VCaP (cell line): ENCODE measurements around the gene VSIG10L.

Source experiments
- H3K27ac ChIP-seq: fragments of 450-650 bp; 2 replicates; pipeline ENCODE4 v1.5.1; 2017
- TF ChIP-seq, protein P1 (sequence below): fragments of 450-650 bp; conservative IDR thresholded peaks from 2 replicates; pipeline ENCODE4 v1.5.1; 2017; ENCODE audit warnings: mild to moderate bottlenecking, moderate library complexity

The VSIG10L gene

DNA sequence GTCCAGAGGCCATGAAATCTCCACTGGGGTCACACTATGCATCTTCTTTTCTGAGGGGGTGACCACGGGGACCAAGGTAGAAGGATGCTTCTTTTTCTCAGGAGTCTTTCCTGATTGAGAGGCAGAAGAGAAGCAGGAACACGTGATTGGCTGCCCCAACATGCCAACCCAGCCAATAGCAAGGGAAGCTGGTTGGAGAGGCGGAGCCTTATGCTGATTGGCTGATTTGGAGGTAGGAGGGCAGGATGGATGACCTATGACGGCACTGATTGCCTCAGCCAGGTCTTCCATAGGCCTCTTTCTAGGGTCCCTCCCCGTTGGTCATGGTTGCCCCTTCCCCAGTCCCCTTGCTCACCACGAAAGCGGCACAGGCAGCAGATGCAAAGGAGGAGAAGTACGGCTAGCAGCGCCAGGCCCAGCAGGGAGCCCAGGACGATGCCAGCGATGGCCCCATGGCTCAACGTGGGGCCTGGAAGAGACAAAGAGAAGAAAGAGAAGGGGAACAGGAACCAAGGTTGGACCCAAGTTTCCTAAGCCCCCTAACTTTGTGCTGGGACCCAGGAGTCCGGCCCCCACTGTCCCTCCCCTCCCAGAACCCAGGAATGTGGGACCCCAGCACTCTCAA, 8.0 kb downstream of the VSIG10L start:
- H3K27ac ChIP-seq: no peak overlapping the region
- TF ChIP-seq, protein P1, sequence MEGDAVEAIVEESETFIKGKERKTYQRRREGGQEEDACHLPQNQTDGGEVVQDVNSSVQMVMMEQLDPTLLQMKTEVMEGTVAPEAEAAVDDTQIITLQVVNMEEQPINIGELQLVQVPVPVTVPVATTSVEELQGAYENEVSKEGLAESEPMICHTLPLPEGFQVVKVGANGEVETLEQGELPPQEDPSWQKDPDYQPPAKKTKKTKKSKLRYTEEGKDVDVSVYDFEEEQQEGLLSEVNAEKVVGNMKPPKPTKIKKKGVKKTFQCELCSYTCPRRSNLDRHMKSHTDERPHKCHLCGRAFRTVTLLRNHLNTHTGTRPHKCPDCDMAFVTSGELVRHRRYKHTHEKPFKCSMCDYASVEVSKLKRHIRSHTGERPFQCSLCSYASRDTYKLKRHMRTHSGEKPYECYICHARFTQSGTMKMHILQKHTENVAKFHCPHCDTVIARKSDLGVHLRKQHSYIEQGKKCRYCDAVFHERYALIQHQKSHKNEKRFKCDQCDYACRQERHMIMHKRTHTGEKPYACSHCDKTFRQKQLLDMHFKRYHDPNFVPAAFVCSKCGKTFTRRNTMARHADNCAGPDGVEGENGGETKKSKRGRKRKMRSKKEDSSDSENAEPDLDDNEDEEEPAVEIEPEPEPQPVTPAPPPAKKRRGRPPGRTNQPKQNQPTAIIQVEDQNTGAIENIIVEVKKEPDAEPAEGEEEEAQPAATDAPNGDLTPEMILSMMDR: no peak

- TF ChIP-seq, protein P1: no peak
- no peak overlapping the region for H3K27ac ChIP-seq
These were observed 10.2 kb downstream of the VSIG10L start for GRCh38 chr19:51331716-51332115.

- TF ChIP-seq, protein P1: no peak
- no peak overlapping the region for H3K27ac ChIP-seq
These were observed 10.7 kb downstream of the VSIG10L start for GRCh38 chr19:51331193-51331592.

- TF ChIP-seq, protein P1: no peak
- H3K27ac ChIP-seq: no peak overlapping the region
These were observed 11.6 kb downstream of the VSIG10L start for GRCh38 chr19:51330366-51330765.

GRCh38 chr19:51329411-51329810, 12.5 kb downstream of the VSIG10L start:
- no peak overlapping the region for H3K27ac ChIP-seq
- TF ChIP-seq, protein P1: no peak

GRCh38 chr19:51327066-51328001, 14.6 kb downstream of the VSIG10L start:
- no peak overlapping the region for H3K27ac ChIP-seq
- TF ChIP-seq, protein P1: no peak

- TF ChIP-seq, protein P1: no peak
- H3K27ac ChIP-seq: no peak overlapping the region
These were observed 15.5 kb downstream of the VSIG10L start for GRCh38 chr19:51326216-51327065.
